Calu3 (cell line): ENCODE data around the gene CAV2. TPM values are rescaled to one million over a fixed set of nuclear protein-coding genes. Genes with fewer than 3 reads are reported as not detected.

ENCODE experiments used
- BruUV-seq: library from RNA; stranded (reverse); fragments of 400-500 nt; replicated peaks from 2 replicates; lab custom pipeline; 2021; lab: Mats Ljungman, UMichigan
- CTCF ChIA-PET: fragments of 300-600 bp; sonication (Branson Sonifier 250); formaldehyde crosslinking; loops from one replicate; lab custom pipeline; 2022; ENCODE audit warnings: antibody characterized with exemption; lab: Charles Lee
- DNase-seq: peaks from one replicate; pipeline ENCODE4 v3.0.0; 2022
- H3K27ac Mint-ChIP-seq: one replicate; pipeline ENCODE4 v1.8.0; 2022; ENCODE audit warnings: mixed read lengths; ENCODE audit not compliant: unreplicated experiment
- H3K27me3 Mint-ChIP-seq: one replicate; pipeline ENCODE4 v1.8.0; 2022; ENCODE audit warnings: mixed read lengths; ENCODE audit not compliant: unreplicated experiment
- H3K36me3 Mint-ChIP-seq: one replicate; pipeline ENCODE4 v1.8.0; 2022; ENCODE audit warnings: mild to moderate bottlenecking, moderate library complexity, mixed read lengths; ENCODE audit not compliant: insufficient read depth, unreplicated experiment
- H3K4me1 Mint-ChIP-seq: one replicate; pipeline ENCODE4 v1.8.0; 2022; ENCODE audit warnings: mild to moderate bottlenecking, low read depth, mixed read lengths; ENCODE audit not compliant: unreplicated experiment
- H3K4me3 Mint-ChIP-seq: one replicate; pipeline ENCODE4 v1.8.0; 2022; ENCODE audit warnings: mild to moderate bottlenecking, low read depth, moderate library complexity, mixed read lengths; ENCODE audit not compliant: unreplicated experiment
- H3K9me3 Mint-ChIP-seq: one replicate; pipeline ENCODE4 v1.8.0; 2022; ENCODE audit warnings: low read depth, mixed read lengths; ENCODE audit not compliant: unreplicated experiment
- intact Hi-C: fragments of 100-400 bp; cut with micrococcal nuclease; formaldehyde crosslinking; loops from one replicate; pipeline ENCODE4 v1.10.0; 2022; ENCODE audit not compliant: unreplicated experiment
- total RNA-seq: library from RNA; stranded (reverse); gene quantifications from 2 replicates; pipeline ENCODE4 v1.2.3, GENCODE V29; 2022
- TF ChIP-seq, protein P1 (sequence below): fragments of 200-600 bp; IDR thresholded peaks from one replicate; pipeline ENCODE4 v1.8.0; 2022; ENCODE audit warnings: antibody characterized with exemption; ENCODE audit not compliant: unreplicated experiment

Gene CAV2
- total RNA-seq, 1 experiment from 2014 or later: 76.4 TPM

GRCh38 chr7:116524609-116525297 lies 25.2 kb downstream of the CAV2 start, which contains the start of gene CAV1:
TSS of gene CAV1 (plus strand) at chr7:116525036. CDS start at chr7:116525063, 27 bp downstream.
- peaks cover 66% of the 10 kb centered on the region for H3K4me1 Mint-ChIP-seq
- intact Hi-C loops: loop anchor here (5.0 to 10.0 kb wide), 5 partner anchors 48 to 280 kb away; no protein-coding TSS in a partner anchor

GRCh38 chr7:116525298-116525912 lies 25.9 kb downstream of the CAV2 start:
- no TSS peak for BruUV-seq
- peak; percentile 44 for DNase-seq
- Mint-ChIP-seq H3K27me3 (no peaks in the 10 kb centered on the region), H3K4me3 (peak overlapping the region; percentile 93), H3K9me3 (no peaks in the 10 kb centered on the region), H3K27ac (peak overlapping the region; percentile 73), H3K4me1 (peaks cover 61% of the 10 kb centered on the region), H3K36me3 (peaks cover 26% of the 10 kb centered on the region)
- TF ChIP-seq, protein P1, sequence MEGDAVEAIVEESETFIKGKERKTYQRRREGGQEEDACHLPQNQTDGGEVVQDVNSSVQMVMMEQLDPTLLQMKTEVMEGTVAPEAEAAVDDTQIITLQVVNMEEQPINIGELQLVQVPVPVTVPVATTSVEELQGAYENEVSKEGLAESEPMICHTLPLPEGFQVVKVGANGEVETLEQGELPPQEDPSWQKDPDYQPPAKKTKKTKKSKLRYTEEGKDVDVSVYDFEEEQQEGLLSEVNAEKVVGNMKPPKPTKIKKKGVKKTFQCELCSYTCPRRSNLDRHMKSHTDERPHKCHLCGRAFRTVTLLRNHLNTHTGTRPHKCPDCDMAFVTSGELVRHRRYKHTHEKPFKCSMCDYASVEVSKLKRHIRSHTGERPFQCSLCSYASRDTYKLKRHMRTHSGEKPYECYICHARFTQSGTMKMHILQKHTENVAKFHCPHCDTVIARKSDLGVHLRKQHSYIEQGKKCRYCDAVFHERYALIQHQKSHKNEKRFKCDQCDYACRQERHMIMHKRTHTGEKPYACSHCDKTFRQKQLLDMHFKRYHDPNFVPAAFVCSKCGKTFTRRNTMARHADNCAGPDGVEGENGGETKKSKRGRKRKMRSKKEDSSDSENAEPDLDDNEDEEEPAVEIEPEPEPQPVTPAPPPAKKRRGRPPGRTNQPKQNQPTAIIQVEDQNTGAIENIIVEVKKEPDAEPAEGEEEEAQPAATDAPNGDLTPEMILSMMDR: no peak
- intact Hi-C loops: loop anchor here (5.0 to 10.0 kb wide), 5 partner anchors 47 to 279 kb away; no protein-coding TSS in a partner anchor
- CTCF ChIA-PET: interaction anchor here (1.0 to 2.2 kb wide), 10 partner anchors 23 to 252 kb away, joined by 3 to 20 read pairs (median 8); partner anchors contain the start of gene CAV2

More at GRCh38 chr7:116524609-116525297, 25.2 kb downstream of the CAV2 start, which contains the start of gene CAV1:
- no TSS peak for BruUV-seq
- TF ChIP-seq, protein P1: no peak
- Mint-ChIP-seq H3K4me3 (peak within 1 kb of the TSS; percentile 93), H3K9me3 (no peaks in the 10 kb centered on the region), H3K27ac (peak within 1 kb of the TSS; percentile 73), H3K27me3 (no peaks in the 10 kb centered on the region), H3K36me3 (peaks cover 26% of the 10 kb centered on the region)
- CTCF ChIA-PET: interaction anchor here (1.6 to 2.2 kb wide), 5 partner anchors 23 to 236 kb away, joined by 4 to 20 read pairs (median 11); no protein-coding TSS in a partner anchor
- DNase-seq: peak; percentile 67

- intact Hi-C loops: loop anchor here (1.0 to 10.0 kb wide), 7 partner anchors 46 to 279 kb away; no protein-coding TSS in a partner anchor
- Mint-ChIP-seq H3K9me3 (no peaks in the 10 kb centered on the region), H3K36me3 (peaks cover 26% of the 10 kb centered on the region), H3K4me1 (peaks cover 59% of the 10 kb centered on the region), H3K4me3 (peak overlapping the region; percentile 93), H3K27ac (peak overlapping the region; percentile 73), H3K27me3 (no peaks in the 10 kb centered on the region)
- CTCF ChIA-PET: interaction anchor here (0.6 to 2.2 kb wide), 18 partner anchors 11 to 404 kb away, joined by 3 to 20 read pairs (median 4); partner anchors contain the start of gene CAV2
- BruUV-seq: TSS peak; percentile 37
- TF ChIP-seq, protein P1: peak; percentile 93
- DNase-seq: peak; percentile 86
Observed at GRCh38 chr7:116525913-116526861, 26.6 kb downstream of the CAV2 start.
